ENCODE data around the gene LOX.

DNA sequence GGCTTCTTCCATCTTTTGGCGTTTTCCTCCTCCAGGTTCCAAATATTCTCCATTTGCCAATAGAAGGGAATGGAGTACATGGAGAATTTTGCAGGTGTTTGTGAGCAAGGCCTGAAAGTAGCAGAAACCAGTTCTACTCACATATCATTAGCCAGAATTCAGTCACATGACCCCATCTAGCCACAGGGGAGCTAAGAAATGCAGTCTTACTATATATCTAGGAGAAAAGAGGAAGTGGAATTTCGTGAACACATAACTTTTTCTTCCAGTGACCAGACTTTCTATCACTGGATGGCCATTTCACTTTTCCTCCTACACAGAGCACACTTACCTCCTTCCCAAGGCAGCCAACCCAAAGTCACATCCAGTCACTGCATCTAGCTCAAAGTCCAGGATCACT lies 55.1 kb downstream of the LOX start:
- TF ChIP-seq, protein P1, sequence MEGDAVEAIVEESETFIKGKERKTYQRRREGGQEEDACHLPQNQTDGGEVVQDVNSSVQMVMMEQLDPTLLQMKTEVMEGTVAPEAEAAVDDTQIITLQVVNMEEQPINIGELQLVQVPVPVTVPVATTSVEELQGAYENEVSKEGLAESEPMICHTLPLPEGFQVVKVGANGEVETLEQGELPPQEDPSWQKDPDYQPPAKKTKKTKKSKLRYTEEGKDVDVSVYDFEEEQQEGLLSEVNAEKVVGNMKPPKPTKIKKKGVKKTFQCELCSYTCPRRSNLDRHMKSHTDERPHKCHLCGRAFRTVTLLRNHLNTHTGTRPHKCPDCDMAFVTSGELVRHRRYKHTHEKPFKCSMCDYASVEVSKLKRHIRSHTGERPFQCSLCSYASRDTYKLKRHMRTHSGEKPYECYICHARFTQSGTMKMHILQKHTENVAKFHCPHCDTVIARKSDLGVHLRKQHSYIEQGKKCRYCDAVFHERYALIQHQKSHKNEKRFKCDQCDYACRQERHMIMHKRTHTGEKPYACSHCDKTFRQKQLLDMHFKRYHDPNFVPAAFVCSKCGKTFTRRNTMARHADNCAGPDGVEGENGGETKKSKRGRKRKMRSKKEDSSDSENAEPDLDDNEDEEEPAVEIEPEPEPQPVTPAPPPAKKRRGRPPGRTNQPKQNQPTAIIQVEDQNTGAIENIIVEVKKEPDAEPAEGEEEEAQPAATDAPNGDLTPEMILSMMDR (IDR thresholded peaks at IDR 0.05): no peak
- TF ChIP-seq POLR2A (IDR thresholded peaks at IDR 0.05): no peak
